ENCODE measurements around the gene ZFP64.
"Not testable (repeated sequence)": the region's sequence is repeated elsewhere in the genome, so short reads cannot be mapped to it uniquely, and the experiment has no call there.

ZFP64 gene

DNA sequence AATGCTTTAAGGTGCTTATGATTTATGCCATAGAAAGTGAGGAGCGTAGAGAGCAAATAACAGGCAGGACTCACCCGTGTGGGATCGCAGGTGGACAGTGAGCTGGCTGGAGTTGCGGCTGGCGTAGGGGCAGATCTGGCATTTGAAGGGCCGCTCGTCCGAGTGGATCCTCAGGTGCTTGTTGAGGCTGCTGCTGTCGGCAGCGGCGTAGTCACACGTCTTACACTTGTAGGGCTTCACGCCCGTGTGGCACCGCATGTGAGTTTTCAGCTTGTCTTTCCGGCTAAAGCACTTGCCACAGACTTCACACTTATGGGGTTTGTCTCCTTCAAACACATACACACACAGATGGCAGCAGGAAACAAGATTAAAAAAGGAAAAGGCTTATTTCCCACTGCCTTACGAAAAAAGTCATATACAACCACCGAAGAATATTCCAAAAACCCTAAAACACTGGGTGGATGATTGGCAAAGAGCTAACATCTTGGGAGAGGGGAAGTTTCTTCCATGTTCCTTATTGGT is 31.5 kb downstream of the ZFP64 start:
- DNase-seq (ENCODE audit: low read depth in 2 of 2), result no peak

- no peak for DNase-seq (ENCODE audit: low read depth in 2 of 2)
Observed at GRCh38 chr20:52154575-52154974, 37.0 kb downstream of the ZFP64 start.

GRCh38 chr20:52153896-52154295 is 37.7 kb downstream of the ZFP64 start:
- no peak for DNase-seq (ENCODE audit: low read depth in 2 of 2)

DNA sequence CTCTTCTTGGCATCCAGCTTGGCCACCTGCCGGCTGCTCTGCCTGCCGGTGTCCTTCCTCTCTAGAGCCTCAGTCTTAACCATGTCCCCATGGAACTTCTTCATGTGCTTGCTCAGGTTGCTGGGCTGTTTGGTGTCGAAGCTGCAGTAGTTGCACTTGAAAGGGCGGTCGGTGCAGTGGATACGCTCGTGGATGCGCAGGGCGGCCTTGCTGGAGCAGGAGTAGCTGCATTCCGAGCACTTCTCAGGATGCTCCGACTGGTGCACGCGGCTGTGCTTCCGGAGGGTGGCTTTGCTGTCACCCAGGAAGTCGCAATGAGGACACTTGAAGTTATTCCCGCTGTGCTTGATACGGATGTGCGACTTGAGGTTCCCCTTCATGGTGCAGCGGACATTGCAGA is 38.7 kb downstream of the ZFP64 start:
- no peak for DNase-seq (ENCODE audit: low read depth in 2 of 2)

DNA sequence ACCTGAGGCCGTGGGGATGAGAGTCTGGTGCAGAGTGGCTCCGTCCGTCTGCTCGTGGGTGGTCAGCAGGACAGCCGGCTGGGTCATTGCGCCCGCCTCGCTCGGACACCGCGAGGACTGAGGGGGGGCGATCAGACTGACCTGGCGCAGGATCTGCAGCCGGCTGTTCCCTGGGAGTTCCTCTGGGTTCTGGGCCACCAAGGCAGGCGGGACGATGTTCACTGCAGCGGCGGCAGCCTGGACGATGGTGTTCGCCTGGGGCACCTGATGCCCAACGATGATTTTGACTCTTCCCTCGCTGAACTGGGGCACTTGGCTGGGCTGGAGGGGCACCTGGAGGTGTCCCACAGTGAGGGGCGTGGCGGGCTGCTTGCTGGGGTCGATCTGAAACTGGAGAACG is 39.2 kb downstream of the ZFP64 start:
- DNase-seq (ENCODE audit: low read depth in 2 of 2), result no peak

GRCh38 chr20:52150440-52151258 is 40.9 kb downstream of the ZFP64 start:
- no peak for DNase-seq (ENCODE audit: low read depth in 2 of 2)

DNA sequence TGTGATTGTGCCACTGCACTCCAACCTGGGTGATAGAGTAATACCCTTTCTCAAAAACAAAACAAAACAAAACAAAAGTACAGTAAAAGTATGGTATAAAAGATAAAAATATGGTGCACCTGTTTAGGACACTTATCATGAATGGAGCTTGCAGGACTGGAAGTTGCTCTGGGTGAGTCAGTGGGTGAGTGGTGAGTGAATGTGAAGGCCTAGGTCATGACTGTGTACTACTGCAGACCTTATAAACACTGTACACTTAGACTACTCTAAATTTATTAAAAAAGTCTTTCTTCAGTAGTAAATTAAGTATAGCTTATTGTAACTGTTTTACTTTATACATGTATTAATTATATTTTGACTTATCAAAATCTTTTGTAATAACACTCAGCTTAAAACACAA is 46.0 kb downstream of the ZFP64 start:
- no peak for DNase-seq (ENCODE audit: low read depth in 2 of 2)

DNA sequence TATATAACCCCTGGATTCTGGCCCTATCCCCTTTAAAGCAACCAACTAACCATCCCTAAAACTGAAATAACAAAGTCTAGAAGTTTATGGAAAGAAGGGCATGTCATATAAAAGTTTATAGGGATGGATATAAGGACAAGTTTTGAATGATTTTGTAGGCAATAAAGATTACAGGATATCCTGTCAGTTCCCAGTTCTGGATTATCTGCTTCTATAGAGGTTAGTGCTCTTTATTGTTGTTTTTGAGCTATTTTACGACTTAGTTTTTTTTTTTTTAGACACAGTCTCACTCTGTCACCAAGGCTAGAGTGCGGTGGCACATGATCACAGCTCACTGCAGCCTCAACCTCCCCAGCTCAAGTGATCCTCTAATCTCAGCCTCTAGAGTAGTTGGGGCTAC is 48.3 kb downstream of the ZFP64 start:
- no peak for DNase-seq (ENCODE audit: low read depth in 2 of 2)

DNA sequence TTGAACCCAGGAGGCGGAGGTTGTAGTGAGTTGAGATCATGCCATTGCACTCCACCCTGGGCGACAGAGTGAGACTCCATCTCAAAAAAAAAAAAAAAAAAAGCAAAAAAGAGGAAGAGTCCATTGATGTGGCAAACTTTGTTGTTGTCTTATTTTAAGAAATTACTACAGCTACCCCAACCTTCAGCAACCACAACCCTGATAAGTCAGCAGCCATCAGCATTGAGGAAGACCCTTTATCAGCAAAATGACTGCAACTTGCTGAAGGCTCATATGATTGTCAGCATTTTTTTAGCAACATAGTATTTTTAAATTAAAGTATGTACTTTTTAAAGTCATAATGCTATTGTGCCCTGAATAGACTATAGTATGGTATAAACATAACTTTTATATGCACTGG is 48.8 kb downstream of the ZFP64 start:
- no peak for DNase-seq (ENCODE audit: low read depth in 2 of 2)

GRCh38 chr20:52139986-52140385 is 51.6 kb downstream of the ZFP64 start:
- DNase-seq (ENCODE audit: low read depth in 2 of 2), result no peak

DNA sequence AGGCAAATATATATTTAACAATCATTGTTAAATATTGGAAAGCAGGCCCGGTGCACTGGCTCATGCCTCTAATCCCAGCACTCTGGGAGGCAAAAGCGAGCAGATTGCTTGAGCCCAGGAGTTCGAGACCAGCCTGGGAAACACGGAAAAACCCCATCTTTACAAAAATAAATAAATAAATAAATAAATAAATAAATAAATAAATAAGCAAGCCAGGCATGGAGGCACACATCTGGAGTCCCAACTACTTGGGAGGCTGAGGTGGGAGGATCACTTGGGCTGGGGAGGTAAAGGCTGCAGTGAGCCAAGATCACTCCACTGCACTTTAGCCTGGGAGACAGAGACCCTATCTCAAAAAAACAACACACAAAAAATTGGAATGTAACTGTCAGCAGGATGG is 53.7 kb downstream of the ZFP64 start:
- no peak for DNase-seq (ENCODE audit: low read depth in 2 of 2)

DNA sequence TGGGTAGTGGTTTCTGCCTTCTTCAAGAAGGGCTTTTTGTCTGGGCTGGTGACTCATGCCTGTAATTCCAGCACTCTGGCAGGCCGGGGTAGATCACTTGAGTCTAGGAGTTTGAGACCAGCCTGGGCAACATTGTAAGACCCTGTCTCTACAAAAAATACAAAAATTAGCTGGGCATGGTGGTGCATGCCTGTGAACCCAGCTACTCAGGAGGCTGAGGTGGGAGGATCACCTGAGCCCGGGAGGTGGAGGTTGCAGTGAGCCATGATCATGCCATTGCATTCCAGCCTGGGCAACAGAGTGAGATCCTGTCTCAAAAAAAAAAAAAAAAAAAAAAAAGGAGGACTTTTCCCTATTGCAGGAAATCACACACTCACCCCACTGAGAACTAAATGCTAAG is 57.9 kb downstream of the ZFP64 start:
- not testable (repeated sequence) for DNase-seq (ENCODE audit: low read depth in 2 of 2)

- DNase-seq (ENCODE audit: low read depth in 2 of 2), result no peak
Observed at GRCh38 chr20:52132337-52132736, 59.2 kb downstream of the ZFP64 start.

- no peak for DNase-seq (ENCODE audit: low read depth in 2 of 2)
Observed at GRCh38 chr20:52131048-52131643, 60.4 kb downstream of the ZFP64 start.

DNA sequence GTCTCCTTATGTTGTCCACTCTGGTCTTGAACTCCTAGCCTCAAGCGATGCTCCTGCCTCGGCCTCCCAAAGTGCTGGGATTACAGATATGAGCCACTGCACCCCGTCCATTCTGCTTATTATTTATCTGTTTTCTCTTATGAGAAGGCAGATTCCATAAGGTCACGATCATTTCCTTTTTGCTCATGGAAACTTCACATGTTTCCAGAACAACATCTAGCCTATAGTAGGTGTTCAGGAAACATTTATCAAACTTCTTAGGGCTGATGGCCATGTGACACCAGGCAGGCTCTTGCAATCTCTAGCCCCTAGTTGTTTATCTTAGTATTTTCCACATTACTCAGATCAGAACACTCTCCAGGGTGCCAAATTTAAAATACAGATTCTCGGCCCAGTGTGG is 61.2 kb downstream of the ZFP64 start:
- DNase-seq (ENCODE audit: low read depth in 2 of 2), result no peak

- DNase-seq (ENCODE audit: low read depth in 2 of 2), result no peak
Observed at GRCh38 chr20:52129611-52130010, 62.0 kb downstream of the ZFP64 start.

DNA sequence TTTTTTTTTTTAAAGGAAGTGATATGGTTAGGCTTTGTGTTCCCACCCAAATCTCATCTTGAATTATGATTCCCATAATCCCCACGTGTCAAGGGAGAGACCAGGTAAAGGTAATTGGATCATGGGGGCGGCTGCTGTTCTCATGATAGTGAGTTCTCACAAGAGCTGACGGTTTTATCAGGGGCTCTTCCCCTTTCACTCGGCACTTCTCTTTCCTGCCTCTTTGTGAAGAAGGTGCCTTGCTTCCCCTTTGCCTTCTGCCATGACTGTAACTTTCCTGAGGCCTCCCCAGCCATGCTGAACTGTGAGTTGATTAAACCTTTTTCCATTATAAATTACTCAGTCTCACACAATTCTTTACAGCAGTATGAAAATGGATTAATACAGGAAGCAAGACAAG is 64.3 kb downstream of the ZFP64 start:
- no peak for DNase-seq (ENCODE audit: low read depth in 2 of 2)

DNA sequence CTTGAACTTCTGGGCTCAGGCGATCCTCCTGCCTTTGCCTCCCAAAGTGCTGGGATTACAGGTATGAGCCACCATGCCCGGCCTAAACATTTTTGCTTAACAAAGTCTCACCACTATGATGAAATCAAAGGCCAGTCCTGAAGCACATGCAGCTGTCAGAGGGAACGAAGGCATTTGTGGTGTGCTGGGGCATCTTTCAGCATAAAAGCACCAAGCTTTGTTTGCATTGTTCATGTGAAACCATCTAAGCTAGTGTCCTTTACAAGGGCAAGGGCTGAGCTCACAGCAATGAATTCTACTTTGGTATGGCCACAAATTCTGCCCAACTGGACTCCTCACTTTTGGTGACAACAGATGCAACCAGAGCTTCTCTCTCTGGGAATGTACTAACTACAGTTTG is 66.8 kb downstream of the ZFP64 start:
- DNase-seq (ENCODE audit: low read depth in 2 of 2), result no peak

- no peak for DNase-seq (ENCODE audit: low read depth in 2 of 2)
Observed at GRCh38 chr20:52118696-52119095, 72.9 kb downstream of the ZFP64 start.

GRCh38 chr20:52118016-52118623 is 73.5 kb downstream of the ZFP64 start:
- DNase-seq (ENCODE audit: low read depth in 2 of 2), result no peak

- no peak for DNase-seq (ENCODE audit: low read depth in 2 of 2)
Observed at GRCh38 chr20:52110456-52110855, 81.1 kb downstream of the ZFP64 start.

DNA sequence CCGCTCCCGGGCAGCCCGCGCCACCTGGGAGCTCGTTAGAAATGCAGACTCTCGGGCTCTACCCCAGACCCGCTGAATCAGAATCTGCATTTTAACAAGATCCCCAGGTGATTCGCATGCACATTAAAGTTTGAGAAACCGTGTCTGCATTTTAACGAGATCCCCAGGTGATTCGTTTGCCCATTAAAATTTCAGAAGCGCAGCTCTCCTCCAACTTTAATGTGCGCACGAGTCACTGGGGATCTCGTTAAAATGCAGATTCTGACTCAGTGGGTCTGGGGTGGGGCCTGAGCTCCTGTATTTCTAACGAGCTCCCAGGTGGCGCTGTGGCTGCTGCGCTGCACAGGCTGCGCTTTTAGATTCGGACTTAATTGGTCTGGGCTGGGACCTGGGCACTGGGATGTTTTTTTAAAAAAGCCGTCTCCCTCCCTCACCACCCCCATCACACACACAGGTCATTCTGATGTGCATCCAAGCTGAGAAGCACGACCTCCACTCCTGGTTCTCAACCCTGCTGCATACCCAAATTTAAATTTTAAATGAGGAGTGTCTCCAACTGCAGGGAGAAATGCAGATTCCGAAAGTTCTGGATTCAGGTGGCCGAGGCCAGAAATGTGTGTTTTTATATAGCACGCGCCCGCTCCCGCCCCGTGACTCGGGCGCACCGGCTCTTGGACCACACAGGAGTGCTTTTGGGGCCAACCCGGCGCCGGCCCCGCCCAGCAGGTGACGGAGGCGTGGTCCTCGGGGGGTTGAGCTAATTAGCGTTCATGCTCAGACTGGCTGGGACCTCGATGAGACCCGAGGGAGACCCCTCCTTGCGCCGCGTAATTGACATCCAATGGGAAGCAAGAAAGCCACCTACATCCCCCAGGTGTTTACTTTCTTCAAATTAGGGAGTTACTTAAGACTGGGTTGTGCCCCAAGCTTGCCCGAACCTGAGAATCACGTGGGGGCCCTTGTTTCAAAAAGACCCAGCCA is 85.8 kb downstream of the ZFP64 start:
- no peak for DNase-seq (ENCODE audit: low read depth in 2 of 2)
